Central memory CD8-positive, alpha-beta T cell (primary cell): ENCODE measurements around the gene ASL.
"Not testable (repeated sequence)": the region's sequence is repeated elsewhere in the genome, so short reads cannot be mapped to it uniquely, and the experiment has no call there.

Source experiments
- ATAC-seq: fragments of 150-1000 bp; cut with Tn5 transposase; replicated peaks from 2 replicates; pipeline ENCODE4 v1.10.0; 2022; ENCODE audit warnings: mild to moderate bottlenecking, moderate FRiP score, moderate number of reproducible peaks; ENCODE audit not compliant: poor library complexity, severe bottlenecking; ENCODE audit errors: extremely low read depth
- DNase-seq, 2 donors: peaks; one replicate each; pipeline ENCODE4 v3.0.0; 2021; ENCODE audit warnings: low spot score in 2 of 2
- H3K27ac Mint-ChIP-seq: one replicate; pipeline ENCODE4 v1.8.0; 2022; ENCODE audit warnings: low read depth, mild to moderate bottlenecking, moderate library complexity, mixed read lengths
- H3K27me3 Mint-ChIP-seq: one replicate; pipeline ENCODE4 v1.8.0; 2022; ENCODE audit warnings: mixed read lengths
- H3K36me3 Mint-ChIP-seq: one replicate; pipeline ENCODE4 v1.8.0; 2022; ENCODE audit warnings: mild to moderate bottlenecking, moderate library complexity, mixed read lengths; ENCODE audit not compliant: insufficient read depth
- H3K4me1 Mint-ChIP-seq: one replicate; pipeline ENCODE4 v1.8.0; 2022; ENCODE audit warnings: mixed read lengths
- H3K4me3 Mint-ChIP-seq: one replicate; pipeline ENCODE4 v1.8.0; 2022; ENCODE audit warnings: mild to moderate bottlenecking, moderate library complexity, mixed read lengths
- H3K9me3 Mint-ChIP-seq: one replicate; pipeline ENCODE4 v1.8.0; 2022; ENCODE audit warnings: mixed read lengths

The ASL gene

DNA sequence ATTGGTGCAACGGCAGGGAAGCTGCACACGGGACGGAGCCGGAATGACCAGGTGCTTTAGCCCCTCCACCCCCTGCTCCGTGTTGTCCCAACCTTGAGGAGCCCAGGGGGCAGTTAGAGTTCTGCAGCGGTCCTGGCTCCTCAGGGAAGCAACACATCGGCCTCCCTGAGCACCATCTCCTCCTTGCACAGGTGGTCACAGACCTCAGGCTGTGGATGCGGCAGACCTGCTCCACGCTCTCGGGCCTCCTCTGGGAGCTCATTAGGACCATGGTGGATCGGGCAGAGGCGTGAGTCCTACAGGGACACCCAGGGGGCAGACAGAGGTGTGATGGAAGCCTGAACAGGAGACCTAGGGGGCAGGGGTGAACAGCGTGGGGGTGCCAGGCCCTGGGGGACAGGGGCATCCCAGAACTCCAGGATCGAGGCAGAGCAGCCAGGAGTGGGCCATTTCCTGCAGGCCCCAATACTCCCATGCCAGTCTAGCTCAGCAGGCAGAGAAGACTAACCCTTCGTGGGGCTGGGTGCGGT lies 7.3 kb downstream of the ASL start:
- Mint-ChIP-seq H3K36me3 (peaks cover 8% of the 10 kb centered on the region), H3K4me3 (no peak overlapping the region), H3K4me1 (peaks cover 1% of the 10 kb centered on the region), H3K27ac (no peak overlapping the region), H3K9me3 (no peaks in the 10 kb centered on the region), H3K27me3 (no peaks in the 10 kb centered on the region)
- ATAC-seq (no peak), DNase-seq (no peak)

DNA sequence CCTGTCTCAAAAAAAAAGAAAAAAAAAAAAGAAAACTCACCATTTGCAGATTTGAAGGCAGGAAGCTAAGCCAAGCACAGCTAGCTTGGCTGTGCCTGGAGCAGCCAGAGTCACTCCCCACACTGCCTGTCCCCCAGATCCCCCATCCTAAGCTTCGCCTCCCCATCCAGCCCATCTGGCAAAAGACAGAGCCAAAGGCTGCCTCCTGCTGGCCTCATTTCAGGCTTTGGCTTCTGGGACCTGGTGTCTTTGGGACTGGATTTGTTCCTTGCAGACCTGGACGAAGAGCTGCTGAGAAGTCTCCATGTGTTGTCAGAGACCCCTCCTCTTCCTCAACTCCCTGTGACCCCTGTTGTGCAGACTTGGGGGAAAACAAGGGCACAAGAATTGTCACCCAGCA lies 8.1 kb downstream of the ASL start:
- Mint-ChIP-seq H3K27me3 (no peaks in the 10 kb centered on the region), H3K27ac (no peak overlapping the region), H3K9me3 (no peaks in the 10 kb centered on the region), H3K36me3 (peaks cover 8% of the 10 kb centered on the region), H3K4me3 (no peak overlapping the region), H3K4me1 (no peaks in the 10 kb centered on the region)
- no peak for DNase-seq
- no peak for ATAC-seq

DNA sequence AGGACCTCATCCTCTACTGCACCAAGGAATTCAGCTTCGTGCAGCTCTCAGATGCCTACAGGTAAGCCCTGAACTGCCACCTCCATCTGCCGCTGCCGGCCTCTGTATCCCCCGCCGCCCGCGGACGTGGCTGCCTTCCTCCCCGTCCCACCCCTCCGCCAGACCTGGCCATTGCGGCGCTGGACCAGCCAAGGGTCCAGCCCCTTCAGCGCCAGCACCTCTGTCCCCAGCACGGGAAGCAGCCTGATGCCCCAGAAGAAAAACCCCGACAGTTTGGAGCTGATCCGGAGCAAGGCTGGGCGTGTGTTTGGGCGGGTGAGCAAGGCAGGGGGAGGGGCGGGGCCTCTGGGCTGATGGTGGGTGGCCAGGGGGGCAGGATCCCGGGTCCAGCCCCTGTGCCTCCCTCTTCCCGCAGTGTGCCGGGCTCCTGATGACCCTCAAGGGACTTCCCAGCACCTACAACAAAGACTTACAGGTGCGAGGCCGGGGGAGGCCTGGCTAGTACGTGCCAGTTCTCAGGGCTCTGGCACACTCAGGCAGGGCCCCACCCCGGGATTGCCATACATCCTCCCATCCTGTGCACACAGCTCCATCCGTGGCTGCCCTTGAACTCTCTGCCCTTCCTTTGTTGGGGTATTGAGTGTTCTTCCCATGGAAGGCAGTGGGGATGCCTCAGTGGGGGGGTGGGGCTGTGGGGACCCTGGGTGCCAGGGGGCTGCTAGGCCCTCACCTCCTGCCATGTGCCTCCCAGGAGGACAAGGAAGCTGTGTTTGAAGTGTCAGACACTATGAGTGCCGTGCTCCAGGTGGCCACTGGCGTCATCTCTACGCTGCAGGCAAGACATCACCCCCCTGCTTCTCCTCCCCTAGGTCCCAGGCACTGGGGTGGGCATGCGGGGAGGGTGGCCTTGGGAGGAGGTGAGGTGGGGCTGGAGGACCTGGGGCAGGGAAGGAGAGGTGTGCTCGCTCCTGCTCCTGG lies 13.5 kb downstream of the ASL start:
- Mint-ChIP-seq H3K4me3 (no peak overlapping the region), H3K4me1 (no peaks in the 10 kb centered on the region), H3K9me3 (no peaks in the 10 kb centered on the region), H3K27me3 (no peaks in the 10 kb centered on the region), H3K36me3 (peaks cover 6% of the 10 kb centered on the region), H3K27ac (no peak overlapping the region)
- DNase-seq (no peak), ATAC-seq (no peak)

DNA sequence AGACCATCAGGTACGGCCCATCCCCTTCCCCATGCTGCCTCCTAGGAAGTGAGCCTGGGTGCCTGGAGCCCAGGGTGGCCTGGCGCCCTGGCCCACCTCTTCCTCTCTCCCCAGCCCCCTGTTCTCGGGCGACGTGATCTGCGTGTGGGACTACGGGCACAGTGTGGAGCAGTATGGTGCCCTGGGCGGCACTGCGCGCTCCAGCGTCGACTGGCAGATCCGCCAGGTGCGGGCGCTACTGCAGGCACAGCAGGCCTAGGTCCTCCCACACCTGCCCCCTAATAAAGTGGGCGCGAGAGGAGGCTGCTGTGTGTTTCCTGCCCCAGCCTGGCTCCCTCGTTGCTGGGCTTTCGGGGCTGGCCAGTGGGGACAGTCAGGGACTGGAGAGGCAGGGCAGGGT lies 17.0 kb downstream of the ASL start:
- H3K36me3 Mint-ChIP-seq: peaks cover 6% of the 10 kb centered on the region
- no peak for ATAC-seq

DNA sequence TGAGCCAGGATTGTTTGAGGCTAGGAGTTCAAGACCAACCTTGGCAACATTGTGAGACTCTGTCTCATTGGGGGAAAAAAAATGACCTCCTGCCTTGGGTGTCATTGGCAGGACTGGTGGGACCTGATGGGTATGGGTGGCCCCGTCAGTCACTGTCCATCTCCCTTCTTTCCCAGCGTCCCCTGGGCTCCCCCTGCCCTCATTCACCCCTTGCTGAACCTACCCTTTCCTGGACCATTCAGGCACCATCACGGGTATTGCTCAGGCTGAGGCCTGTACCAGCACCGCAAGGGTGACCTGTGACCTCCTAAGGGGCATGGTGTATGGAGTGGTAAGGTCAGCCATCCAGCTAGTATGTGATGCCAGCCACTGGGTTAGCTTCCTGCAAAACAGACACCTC lies 19.4 kb downstream of the ASL start:
- Mint-ChIP-seq H3K27ac (no peak overlapping the region), H3K36me3 (peaks cover 6% of the 10 kb centered on the region), H3K9me3 (no peaks in the 10 kb centered on the region), H3K4me1 (peaks cover 7% of the 10 kb centered on the region), H3K27me3 (no peaks in the 10 kb centered on the region), H3K4me3 (no peak overlapping the region)
- DNase-seq (no peak), ATAC-seq (no peak)

More for the DNA sequence above, 17.0 kb downstream of the ASL start:
- H3K4me3 Mint-ChIP-seq: no peak overlapping the region
- no peaks in the 10 kb centered on the region for H3K27me3 Mint-ChIP-seq
- no peaks in the 10 kb centered on the region for H3K4me1 Mint-ChIP-seq
- no peak for DNase-seq
- H3K27ac Mint-ChIP-seq: no peak overlapping the region
- H3K9me3 Mint-ChIP-seq: no peaks in the 10 kb centered on the region

DNA sequence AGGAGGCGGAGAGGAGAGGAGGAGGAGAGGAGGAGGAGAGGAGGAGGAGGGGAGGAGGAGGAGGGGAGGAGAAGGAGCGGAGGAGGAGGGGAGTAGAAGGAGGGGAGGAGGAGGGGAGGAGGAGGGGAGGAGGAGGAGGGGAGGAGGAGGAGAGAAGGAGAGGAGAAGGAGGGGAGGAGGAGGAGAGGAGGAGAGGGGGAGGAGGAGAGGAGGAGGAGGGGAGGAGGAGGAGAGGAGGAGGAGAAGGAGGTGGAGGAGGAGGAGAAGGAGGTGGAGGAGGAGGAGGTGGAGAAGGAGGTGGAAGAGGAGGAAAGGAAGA lies 23.6 kb downstream of the ASL start:
- DNase-seq (no peak), ATAC-seq (no peak)
- Mint-ChIP-seq H3K27ac (peak overlapping the region; percentile 89), H3K9me3 (no peaks in the 10 kb centered on the region), H3K36me3 (no peaks in the 10 kb centered on the region), H3K4me1 (peaks cover 12% of the 10 kb centered on the region), H3K27me3 (no peaks in the 10 kb centered on the region), H3K4me3 (peak overlapping the region; percentile 85)

DNA sequence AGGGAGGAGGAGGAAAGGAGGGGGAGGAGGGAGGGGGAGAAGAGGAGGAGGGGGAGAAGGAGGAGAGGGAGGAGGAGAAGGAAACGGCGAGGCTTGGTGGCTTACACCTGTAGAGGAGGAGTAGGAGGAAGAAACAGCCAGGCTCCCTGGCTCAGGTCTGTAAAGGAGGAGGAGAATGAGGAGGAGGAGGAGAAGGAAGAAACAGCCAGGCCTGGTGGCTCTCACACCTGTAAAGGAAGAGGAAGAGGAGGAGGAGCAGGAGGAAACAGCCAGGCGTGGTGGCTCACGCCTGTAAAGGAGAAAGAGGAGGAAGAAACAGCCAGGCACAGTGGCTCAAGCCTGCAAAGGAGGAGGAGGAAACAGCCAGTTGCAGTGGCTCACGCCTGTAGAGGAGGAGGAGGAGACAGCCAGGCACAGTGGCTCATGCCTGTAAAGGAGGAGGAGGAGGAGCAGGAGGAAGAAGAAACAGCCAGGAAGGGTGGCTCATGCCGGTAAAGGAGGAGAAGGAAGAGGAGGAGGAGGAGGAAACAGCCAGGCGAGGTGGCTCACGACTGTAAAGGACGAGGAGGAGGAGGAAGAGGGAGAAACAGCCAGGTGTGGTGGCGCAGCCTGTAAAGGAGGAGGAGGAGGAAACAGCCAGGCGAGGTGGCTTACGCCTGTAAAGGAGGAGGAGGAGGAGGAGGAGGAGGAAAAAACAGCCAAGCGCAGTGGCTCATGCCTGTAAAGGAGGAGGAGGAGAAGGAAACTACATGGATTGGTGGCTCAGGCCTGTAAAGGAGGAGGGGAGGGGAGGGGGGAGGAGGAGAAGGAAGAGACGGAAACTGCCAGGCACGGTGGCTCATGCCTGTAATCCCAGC lies 24.2 kb downstream of the ASL start:
- H3K9me3 Mint-ChIP-seq: no peaks in the 10 kb centered on the region
- H3K27me3 Mint-ChIP-seq: no peaks in the 10 kb centered on the region
- H3K36me3 Mint-ChIP-seq: no peaks in the 10 kb centered on the region
- peak overlapping the region; percentile 89 for H3K27ac Mint-ChIP-seq
- H3K4me3 Mint-ChIP-seq: peak overlapping the region; percentile 85
- peaks cover 12% of the 10 kb centered on the region for H3K4me1 Mint-ChIP-seq
- DNase-seq (no peak), ATAC-seq (peak; percentile 78)

DNA sequence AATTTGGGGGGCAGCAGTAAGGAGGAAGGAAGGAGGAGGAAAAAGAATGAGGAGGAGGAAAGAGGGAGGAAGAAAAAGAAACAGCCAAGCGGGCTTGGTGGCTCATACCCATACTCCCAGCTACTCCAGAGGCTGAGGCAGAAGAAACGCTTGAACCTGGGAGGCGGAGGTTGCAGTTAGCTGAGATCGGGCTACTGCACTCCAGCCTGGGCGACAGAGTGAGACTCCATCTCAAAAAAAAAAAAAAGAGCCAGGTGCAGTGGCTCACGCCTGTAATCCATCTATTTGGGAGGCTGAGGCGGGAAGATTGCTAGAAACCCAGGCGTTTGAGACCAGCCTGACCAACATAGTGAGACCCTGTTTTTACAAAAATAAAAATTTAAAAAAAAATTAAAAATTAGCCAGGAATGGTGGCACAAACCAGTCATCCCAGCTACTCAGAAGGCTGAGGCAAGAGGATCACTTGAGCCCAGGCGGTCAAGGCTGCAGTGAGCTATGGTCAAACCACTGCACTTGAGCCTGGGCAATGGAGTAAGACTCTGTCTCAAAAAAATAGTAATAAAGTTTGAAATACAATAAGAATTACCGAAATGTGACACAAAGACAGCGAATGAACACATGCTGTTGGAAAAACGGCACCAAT lies 24.9 kb downstream of the ASL start:
- Mint-ChIP-seq H3K4me1 (peaks cover 12% of the 10 kb centered on the region), H3K4me3 (peak overlapping the region; percentile 85), H3K27ac (peak overlapping the region; percentile 89), H3K9me3 (no peaks in the 10 kb centered on the region), H3K27me3 (no peaks in the 10 kb centered on the region), H3K36me3 (no peaks in the 10 kb centered on the region)
- ATAC-seq (no peak), DNase-seq (no peak)

DNA sequence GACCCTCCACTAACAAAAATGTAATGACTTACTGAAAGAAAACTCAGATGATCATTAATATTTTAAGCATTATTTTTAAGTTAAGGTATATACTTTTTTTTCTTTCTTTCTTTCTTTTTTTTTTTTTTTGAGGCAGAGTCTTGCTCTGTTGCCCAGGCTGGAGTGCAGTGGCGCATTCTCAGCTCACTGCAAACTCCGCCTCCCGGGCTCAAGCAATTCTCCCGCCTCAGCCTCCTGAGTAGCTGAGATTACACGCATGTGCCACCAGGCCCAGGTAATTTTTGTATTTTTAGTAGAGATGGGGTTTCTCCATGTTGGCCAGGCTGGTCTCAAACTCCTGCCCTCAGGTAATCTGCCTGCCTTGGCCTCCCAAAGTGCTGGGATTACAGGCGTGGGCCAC lies 26.5 kb downstream of the ASL start:
- DNase-seq, ATAC-seq, H3K4me3 Mint-ChIP-seq, H3K36me3 Mint-ChIP-seq, H3K27ac Mint-ChIP-seq, H3K27me3 Mint-ChIP-seq, H3K9me3 Mint-ChIP-seq: not testable (repeated sequence)
- peaks cover 12% of the 10 kb centered on the region for H3K4me1 Mint-ChIP-seq

DNA sequence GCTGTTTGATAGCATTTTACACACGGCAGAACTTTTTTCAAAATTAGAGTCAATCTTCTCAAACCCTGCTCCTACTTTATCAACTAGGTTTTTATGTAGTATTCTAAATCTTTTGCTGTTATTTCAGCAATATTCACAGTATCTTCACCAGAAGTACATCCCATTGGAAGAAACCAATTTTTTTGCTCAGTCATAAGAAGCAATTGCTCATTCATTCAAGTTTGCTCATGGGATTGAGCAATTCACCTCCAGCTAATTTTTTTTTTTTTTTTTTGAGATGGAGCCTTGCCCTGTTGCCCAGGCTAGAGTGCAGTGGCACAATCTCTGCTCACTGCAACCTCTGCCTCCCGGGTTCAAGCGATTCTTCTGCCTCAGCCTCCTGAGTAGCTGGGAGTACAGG lies 28.4 kb downstream of the ASL start:
- H3K27ac Mint-ChIP-seq, H3K4me3 Mint-ChIP-seq, DNase-seq, H3K9me3 Mint-ChIP-seq, ATAC-seq, H3K36me3 Mint-ChIP-seq, H3K27me3 Mint-ChIP-seq: not testable (repeated sequence)
- peaks cover 12% of the 10 kb centered on the region for H3K4me1 Mint-ChIP-seq

DNA sequence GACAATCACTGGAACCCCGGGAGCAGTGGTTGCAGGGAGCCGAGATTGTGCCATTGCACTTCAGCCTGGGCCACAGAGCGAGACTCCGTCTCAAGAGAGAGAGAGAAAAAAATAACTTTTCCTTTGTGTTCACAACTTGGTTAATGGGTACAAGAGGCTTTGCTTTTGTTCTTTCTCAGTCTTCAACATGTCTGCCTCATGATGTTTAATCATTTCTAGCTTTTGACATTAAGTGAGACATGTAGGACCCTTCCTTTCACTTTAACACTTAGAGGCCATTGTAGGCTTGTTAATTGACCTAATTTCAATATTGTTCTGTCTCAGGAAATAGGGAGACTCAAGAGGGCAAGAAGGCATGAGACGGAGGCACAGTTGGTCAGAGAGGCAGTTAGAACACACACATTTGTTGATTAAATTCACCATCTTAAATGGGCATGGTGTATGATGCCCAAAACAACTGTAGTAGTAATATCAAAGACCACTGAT lies 29.7 kb downstream of the ASL start:
- no peaks in the 10 kb centered on the region for H3K27me3 Mint-ChIP-seq
- DNase-seq: no peak
- no peaks in the 10 kb centered on the region for H3K9me3 Mint-ChIP-seq
- no peak for ATAC-seq
- H3K36me3 Mint-ChIP-seq: no peaks in the 10 kb centered on the region
- no peak overlapping the region for H3K27ac Mint-ChIP-seq
- peaks cover 2% of the 10 kb centered on the region for H3K4me1 Mint-ChIP-seq
- no peak overlapping the region for H3K4me3 Mint-ChIP-seq

DNA sequence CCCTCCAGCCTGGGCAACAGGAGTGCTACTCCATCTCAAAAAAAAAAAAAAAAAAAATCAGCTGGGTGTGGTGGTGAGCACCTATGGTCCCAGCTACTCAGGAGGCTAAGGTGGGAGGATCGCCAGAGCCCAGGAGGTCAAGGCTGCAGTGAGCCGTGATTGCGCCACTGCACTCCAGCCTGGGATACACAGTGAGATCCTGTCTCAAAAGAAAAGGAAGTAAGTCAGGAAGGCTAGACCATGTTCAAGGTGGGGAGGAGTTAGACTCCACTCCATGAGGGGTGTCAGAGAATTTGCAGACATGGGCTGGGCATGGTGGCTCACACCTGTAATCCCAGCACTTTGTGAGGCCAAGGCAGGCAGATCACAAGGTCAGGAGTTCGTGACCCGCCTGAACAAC lies 32.8 kb downstream of the ASL start:
- not testable (repeated sequence) for ATAC-seq, H3K27ac Mint-ChIP-seq, H3K36me3 Mint-ChIP-seq, DNase-seq, H3K4me1 Mint-ChIP-seq, H3K9me3 Mint-ChIP-seq, H3K4me3 Mint-ChIP-seq, H3K27me3 Mint-ChIP-seq
